Small intestine (tissue), 7 donors: ENCODE measurements around the gene BMF. TPM values are rescaled to one million over a fixed set of nuclear protein-coding genes. Genes with fewer than 3 reads are reported as not detected.
A peak's percentile ranks its signal among the peaks of the same experiment; 100 is the strongest.
"Not testable (repeated sequence)": the region's sequence is repeated elsewhere in the genome, so short reads cannot be mapped to it uniquely, and the experiment has no call there.

Experiments
- DNase-seq, 2 donors: peaks; one replicate each; pipeline versions ENCODE4 v3.0.0 to v3.0.0-alpha.2; 2013
- FAIRE-seq: peaks from 2 replicates; lab custom pipeline; 2012; peaks lifted over from hg19 to GRCh38; lab: Jason Lieb, UNC
- H3K27ac ChIP-seq, 3 donors: one replicate each; pipeline ENCODE4 v1.5.1; 2013; ENCODE audit warnings: low read length in 2 of 3, mild to moderate bottlenecking in 2 of 3, control low read depth in 1 of 3, inconsistent platforms in 1 of 3, low read depth in 1 of 3, moderate library complexity in 1 of 3
- H3K27me3 ChIP-seq, 3 donors: one replicate each; pipeline ENCODE4 v1.6.1; 2013; ENCODE audit warnings: low read length in 3 of 3, inconsistent platforms in 1 of 3; ENCODE audit not compliant: control insufficient read depth in 3 of 3, insufficient read depth in 3 of 3
- H3K36me3 ChIP-seq, 3 donors: one replicate each; pipeline ENCODE4 v1.6.1; 2013; ENCODE audit warnings: low read length in 3 of 3, inconsistent platforms in 1 of 3, low read depth in 1 of 3, mild to moderate bottlenecking in 1 of 3, moderate library complexity in 1 of 3; ENCODE audit not compliant: control insufficient read depth in 3 of 3, insufficient read depth in 2 of 3
- H3K4me1 ChIP-seq, 3 donors: one replicate each; pipeline ENCODE4 v1.6.1; 2013; ENCODE audit warnings: low read length in 2 of 3, inconsistent platforms in 1 of 3, low read depth in 1 of 3, mild to moderate bottlenecking in 1 of 3, moderate library complexity in 1 of 3; ENCODE audit not compliant: control insufficient read depth in 3 of 3, insufficient read depth in 2 of 3
- H3K4me3 ChIP-seq, 3 donors: one replicate each; pipeline ENCODE4 v1.5.1; 2013; ENCODE audit warnings: low read length in 3 of 3, control low read depth in 1 of 3, inconsistent platforms in 1 of 3, low read depth in 1 of 3, mild to moderate bottlenecking in 1 of 3, moderate library complexity in 1 of 3
- H3K9me3 ChIP-seq, 2 donors: one replicate each; pipeline ENCODE4 v1.6.1; 2013; ENCODE audit warnings: low read depth in 1 of 2, low read length in 1 of 2; ENCODE audit not compliant: control insufficient read depth in 2 of 2, insufficient read depth in 1 of 2
- WGBS, 3 donors: extraction: QIAGEN DNeasy Blood & Tissue Kit; methylation state at CpG; one replicate each; pipeline ENCODE4 v1.1.7; 2013; 5-methylcytosine and 5-hydroxymethylcytosine counted together
- polyA plus RNA-seq, 4 donors: library from polyadenylated mRNA; stranded (reverse) in 3 of 4; unstranded in 1 of 4; fragments of 200-250 nt in 3 of 4; fragments of 120-200 nt in 1 of 4; gene quantifications; one replicate each; pipeline versions ENCODE4 v1.2.1 to v1.2.3, GENCODE V29; 2013
- donor health status: healthy with polysubstance abuse.
- donor health status: control.
- donor health status: control.
- donor health status: Bipolar disorder and iron deficiency.
- donor health status: healthy.

BMF gene
- polyA plus RNA-seq, 4 donors = 4.4 to 19.2 (median 14.0) TPM

DNA sequence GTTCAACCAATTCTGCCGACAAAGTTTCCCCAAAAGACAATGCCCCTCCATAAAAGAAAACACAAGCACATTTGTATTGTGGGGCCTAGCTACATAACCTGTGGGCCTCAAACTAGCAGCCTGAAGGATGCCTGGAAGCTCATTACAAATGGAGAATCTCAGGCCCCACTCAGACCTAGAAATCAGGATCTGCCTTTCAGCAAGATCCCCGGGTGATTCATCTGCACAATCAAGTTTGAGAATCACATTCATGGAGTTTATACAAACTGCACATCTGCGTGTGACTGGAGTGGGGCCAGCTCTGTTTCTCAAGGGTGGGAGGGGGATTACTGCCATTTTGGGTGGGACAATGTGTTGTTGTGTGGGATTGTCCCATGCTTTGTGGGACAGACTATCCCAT is 15.7 kb upstream of the BMF start:
- H3K4me3 ChIP-seq, DNase-seq, H3K9me3 ChIP-seq, FAIRE-seq, H3K4me1 ChIP-seq, H3K27me3 ChIP-seq, H3K27ac ChIP-seq, H3K36me3 ChIP-seq: not testable (repeated sequence)
- WGBS, 3 donors = 73 to 88% (median 74%) methylated on average over 3 of the region's 3 CpGs

DNA sequence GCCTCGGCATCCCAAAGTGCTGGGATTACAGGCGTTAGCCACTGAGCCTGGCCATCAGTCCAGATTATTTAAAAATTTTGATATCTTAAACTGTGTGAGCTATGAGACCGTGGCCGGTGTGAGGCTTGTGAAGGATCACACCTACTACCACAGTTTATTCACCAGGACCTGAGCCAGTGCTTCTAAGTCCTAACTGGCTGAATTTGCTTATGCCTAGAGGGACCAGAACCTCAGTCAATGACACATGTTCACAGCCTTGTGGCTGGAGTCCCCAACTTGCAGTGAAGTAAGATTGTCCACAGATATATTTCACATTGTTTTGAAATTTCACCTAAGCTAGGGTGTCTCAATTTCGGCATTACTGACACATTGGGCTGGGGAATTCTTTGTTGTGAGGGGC is 15.2 kb upstream of the BMF start:
- WGBS, 3 donors = 94 to 95% (median 94%) methylated on average over 5 of the region's 5 CpGs
- not testable (repeated sequence) for H3K4me1 ChIP-seq, H3K36me3 ChIP-seq, H3K4me3 ChIP-seq, FAIRE-seq, H3K27me3 ChIP-seq, H3K27ac ChIP-seq, DNase-seq, H3K9me3 ChIP-seq

DNA sequence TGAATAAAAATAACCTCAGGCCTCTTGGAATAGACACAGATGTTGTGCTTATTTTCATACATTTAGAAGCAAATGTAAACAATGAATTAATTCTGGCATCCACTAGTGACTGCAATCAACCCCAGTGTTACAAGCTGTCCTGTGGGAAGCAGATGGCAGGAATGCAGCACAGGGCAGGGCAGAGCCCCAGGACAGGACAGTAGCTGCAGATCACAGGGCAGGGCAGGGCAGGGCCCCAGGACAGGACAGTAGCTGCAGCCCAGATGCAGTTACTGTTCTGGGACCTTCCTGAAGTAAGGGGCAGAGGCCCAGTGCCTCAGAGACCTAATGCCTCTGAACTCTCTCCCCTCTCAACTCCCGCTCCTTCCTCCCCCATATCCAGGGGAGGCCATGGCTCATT is 14.3 kb upstream of the BMF start:
- FAIRE-seq, H3K4me1 ChIP-seq, DNase-seq, H3K9me3 ChIP-seq, H3K36me3 ChIP-seq, H3K27me3 ChIP-seq, H3K4me3 ChIP-seq, H3K27ac ChIP-seq: not testable (repeated sequence)
- WGBS, 3 donors = 88 to 100% (median 100%) methylated on average over 1 of the region's 1 CpG

DNA sequence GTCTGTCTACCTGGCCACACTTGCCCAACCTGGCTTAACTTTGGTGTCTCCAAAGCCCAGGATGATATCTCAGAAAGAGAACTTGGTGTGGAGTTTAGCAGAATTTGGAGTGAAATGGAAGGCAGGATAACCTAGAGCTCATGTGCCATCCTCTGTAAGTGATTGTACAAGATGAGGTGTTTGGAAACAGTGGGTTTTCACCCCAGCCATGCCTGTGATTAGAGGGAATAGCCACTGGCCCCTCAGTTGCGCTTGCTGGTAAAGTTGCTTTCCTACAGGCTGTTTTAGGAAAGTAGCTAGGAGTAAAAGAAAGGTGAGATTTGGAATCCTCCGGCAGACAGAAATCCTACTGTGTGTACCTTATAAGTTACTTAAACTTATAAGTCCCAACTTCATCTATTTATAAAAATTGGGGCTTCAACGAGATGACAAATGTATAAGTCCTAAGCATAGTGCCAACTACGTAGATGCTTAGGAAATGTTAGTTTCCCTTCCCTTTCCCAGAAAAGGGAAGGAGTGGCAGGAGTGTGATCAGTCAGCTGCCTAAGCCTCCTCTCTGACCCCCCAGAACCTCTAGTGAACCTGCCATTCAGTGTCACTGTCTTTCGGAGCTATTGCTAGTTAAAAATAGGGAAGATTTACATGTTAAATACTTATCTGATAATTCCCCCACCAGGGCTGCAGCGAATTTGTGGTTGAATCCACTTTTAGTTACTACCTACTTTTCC is 13.4 kb upstream of the BMF start:
- H3K27ac ChIP-seq = no peak overlapping the region
- no peak overlapping the region for H3K4me3 ChIP-seq
- no peaks in the 10 kb centered on the region for H3K4me1 ChIP-seq
- no peak for FAIRE-seq
- H3K36me3 ChIP-seq = no peaks in the 10 kb centered on the region
- DNase-seq = no peak
- no peaks in the 10 kb centered on the region for H3K27me3 ChIP-seq
- 72 to 83% (median 80%) methylated on average over 6 of the region's 6 CpGs for WGBS, 3 donors
- no peaks in the 10 kb centered on the region for H3K9me3 ChIP-seq

DNA sequence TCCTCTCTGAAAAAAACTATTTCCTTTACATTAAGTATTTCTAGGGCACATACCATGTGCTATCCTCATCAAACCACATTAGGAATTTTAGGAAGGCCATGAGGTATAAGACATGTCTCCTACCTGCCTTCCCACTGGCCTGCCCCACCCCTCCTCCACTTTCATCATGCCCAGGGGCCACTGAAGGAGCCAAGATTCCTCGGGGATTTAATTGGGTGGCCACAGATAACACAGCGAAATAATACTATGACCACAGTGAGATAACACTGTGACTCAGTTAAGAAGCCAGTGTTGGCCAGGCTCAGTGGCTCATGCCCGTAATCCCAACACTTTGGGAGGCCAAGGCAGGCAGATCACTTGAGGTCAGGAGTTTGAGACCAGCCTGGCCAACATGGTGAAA is 9.8 kb upstream of the BMF start:
- 37 to 71% (median 66%) methylated on average over 3 of the region's 3 CpGs for WGBS, 3 donors

DNA sequence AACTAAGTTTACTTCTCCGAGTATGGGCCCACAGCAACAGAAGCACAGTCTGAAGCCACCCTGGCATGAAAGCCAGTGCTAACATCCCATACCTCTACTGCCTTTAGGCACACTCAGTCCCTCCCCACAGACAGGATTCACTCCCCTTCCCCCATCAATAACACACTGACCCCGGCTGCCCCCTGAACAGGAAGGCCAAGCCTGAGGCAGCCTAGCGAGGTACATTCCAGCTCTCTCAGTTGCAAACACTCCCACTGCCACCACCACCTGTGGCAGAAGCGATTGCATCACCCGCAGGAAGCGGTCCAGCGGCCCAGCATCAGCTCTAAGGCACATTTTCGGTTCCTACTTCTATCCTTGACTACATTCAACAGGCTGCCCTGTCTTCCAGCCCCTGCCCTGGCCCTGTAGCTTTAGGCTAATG is 7.0 kb upstream of the BMF start:
- H3K4me3 ChIP-seq = no peak overlapping the region
- no peaks in the 10 kb centered on the region for H3K4me1 ChIP-seq
- DNase-seq (no peak), FAIRE-seq (no peak)
- peak overlapping the region in 1 of 3 donors; percentile 59 for H3K27ac ChIP-seq
- H3K36me3 ChIP-seq = no peaks in the 10 kb centered on the region
- H3K9me3 ChIP-seq = no peaks in the 10 kb centered on the region
- H3K27me3 ChIP-seq = no peaks in the 10 kb centered on the region
- WGBS, 3 donors = 43 to 44% (median 44%) methylated on average over 8 of the region's 8 CpGs

More for the DNA sequence above, 9.8 kb upstream of the BMF start:
- no peak overlapping the region for H3K27ac ChIP-seq
- no peak overlapping the region for H3K4me3 ChIP-seq
- no peaks in the 10 kb centered on the region for H3K4me1 ChIP-seq
- FAIRE-seq (no peak), DNase-seq (no peak)
- H3K9me3 ChIP-seq = no peaks in the 10 kb centered on the region
- no peaks in the 10 kb centered on the region for H3K27me3 ChIP-seq
- no peaks in the 10 kb centered on the region for H3K36me3 ChIP-seq

DNA sequence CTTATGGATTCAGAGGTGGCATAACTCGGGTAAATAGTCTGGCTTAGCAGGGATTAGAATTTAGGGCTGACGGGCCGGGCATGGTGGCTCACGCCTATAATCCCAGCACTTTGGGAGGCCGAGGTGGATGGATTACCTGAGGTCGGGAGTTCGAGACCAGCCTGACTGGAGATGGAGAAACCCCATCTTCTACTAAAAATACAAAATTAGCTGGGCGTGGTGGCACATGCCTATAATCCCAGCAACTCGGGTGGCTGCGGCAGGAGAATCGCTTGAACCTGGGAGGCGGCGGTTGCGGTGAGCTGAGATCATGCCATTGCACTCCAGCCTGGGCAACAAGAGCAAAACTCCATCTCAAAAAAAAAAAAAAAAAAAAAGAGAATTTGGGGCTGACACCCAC is 6.4 kb upstream of the BMF start:
- not testable (repeated sequence) for H3K27ac ChIP-seq, FAIRE-seq, H3K4me3 ChIP-seq, H3K4me1 ChIP-seq, H3K36me3 ChIP-seq, H3K9me3 ChIP-seq, DNase-seq, H3K27me3 ChIP-seq
- WGBS, 3 donors = 95 to 97% (median 95%) methylated on average over 14 of the region's 14 CpGs

DNA sequence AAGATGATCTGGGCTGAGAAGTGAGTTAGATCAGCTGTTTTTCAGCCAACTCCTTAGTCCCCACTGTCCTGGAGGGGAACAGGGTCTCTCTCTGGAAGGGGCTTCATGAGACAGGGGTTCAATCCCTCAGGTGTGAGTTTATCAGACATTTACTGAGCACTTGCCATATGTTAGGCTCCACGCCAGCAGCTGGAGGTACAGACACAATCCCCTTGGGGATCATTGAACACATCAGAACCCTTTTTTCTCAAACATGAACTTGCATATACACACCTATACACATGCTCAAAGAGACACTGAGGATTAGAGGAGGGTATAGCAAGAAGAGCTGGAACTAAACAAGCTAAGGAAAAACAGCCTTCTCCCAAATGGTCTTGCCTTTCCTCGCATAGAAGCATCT is 5.5 kb upstream of the BMF start:
- Histone ChIP-seq H3K27me3 (no peaks in the 10 kb centered on the region), H3K4me3 (no peak overlapping the region), H3K36me3 (no peaks in the 10 kb centered on the region), H3K9me3 (no peaks in the 10 kb centered on the region), H3K27ac (no peak overlapping the region), H3K4me1 (peaks cover 0 to 3% (median 0%) of the 10 kb centered on the region in 3 donors)
- DNase-seq (no peak), FAIRE-seq (no peak)
- WGBS, 3 donors = 86 to 93% (median 92%) methylated on average over 2 of the region's 2 CpGs

DNA sequence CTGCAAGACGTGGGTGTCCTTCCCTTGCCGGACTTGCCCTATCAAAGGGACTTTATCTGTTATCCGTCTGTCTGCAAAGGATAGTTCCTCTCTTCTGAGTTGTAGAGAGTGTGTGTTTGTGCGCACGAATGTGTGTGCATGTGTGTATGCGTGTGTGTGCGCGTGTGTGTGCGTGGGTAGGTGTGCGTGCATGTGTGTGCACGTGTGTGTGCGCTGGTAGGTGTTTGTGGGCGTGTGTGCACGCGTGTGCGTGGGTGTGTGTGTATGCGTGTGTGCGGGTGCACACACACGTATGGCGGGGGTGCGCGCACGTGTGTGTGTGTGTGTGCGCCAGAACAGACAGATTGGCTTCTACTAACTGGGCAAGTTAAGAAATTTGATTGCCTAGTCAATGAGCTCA is 4.1 kb upstream of the BMF start:
- no peaks in the 10 kb centered on the region for H3K36me3 ChIP-seq
- peaks cover 0 to 10% (median under 1%) of the 10 kb centered on the region in 3 donors for H3K4me1 ChIP-seq
- no peak for DNase-seq
- H3K27ac ChIP-seq = no peak overlapping the region
- H3K4me3 ChIP-seq = no peak overlapping the region
- WGBS, 3 donors = 87 to 90% (median 88%) methylated on average over 24 of the region's 24 CpGs
- H3K9me3 ChIP-seq = no peaks in the 10 kb centered on the region
- H3K27me3 ChIP-seq = no peaks in the 10 kb centered on the region
- no peak for FAIRE-seq
